ENCODE results near the gene CBFA2T3.
"Not testable (repeated sequence)": the region's sequence is repeated elsewhere in the genome, so short reads cannot be mapped to it uniquely, and the experiment has no call there.

The CBFA2T3 gene

DNA sequence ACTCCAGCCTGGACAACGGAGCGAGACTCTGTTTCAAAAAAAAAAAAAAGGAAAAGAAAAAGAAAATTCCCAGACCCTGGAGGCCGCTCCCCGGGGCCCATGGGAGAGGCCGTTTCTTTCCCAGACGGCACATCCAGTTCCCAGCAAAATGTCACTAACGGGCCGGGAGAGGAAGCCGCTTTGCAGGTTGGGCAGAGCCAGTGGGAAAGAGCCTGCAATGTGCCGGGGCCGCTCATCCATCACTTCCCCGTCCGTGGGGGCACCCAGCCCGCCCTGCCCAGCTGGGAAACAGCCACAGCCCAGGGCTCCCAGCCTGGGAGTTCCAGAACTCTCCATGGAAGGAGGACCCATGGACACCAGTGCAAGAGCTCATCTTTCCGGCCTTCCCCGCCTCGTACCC is 68.7 kb downstream of the CBFA2T3 start:
- DNase-seq (ENCODE audit: low read depth in 2 of 2), result no peak

- no peak for DNase-seq (ENCODE audit: low read depth in 2 of 2)
Observed at GRCh38 chr16:88907768-88908167, 69.2 kb downstream of the CBFA2T3 start.

DNA sequence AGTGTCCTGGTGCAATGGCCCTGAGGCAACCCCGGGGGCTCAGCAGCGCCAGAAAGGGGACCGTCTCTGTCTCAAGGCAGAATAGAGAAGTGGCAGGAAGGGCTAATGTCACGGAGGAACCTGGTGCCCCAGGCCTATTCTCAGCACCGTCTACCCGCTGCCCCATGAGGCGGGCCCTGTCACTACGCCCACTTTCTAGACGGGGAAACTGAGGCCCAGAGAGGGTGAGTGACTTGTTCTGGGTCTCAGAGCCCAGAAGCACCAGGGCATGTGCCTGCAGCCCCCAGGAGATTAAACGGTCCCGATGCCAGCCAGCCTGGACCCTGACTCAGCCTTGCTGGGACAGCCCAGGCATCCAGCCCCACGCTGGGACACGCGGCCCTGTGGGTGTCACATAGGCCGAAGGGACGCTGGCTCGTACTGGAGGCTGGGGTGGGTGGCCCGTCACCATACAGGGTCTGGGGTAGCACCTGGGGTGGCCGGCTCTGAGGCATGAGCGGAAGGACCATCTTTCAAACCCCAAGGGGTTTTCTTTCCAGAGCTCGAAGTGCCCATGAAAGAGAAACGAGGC is 70.4 kb downstream of the CBFA2T3 start:
- no peak for DNase-seq (ENCODE audit: low read depth in 2 of 2)

- DNase-seq (ENCODE audit: low read depth in 2 of 2), result no peak
Observed at GRCh38 chr16:88906020-88906419, 71.0 kb downstream of the CBFA2T3 start.

DNA sequence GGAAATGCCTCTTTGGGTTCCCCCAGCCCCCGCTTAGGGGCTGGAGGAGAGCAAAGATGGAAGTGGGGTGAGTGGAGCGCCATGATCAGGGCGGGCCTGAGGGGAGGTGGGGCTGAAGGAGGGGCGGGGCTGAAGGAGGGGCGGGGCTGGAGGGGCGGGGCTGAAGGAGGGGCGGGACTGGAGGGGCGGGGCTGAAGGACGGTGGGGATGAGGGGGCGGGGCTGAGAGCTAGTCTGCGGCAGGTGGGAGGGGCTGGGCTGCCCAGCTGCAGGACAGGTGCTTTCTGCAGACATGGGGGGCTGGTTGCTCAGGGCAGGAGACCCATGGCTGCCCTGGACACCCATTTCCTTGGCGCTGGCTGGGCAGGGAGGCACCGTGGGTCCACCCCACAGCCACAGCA is 71.4 kb downstream of the CBFA2T3 start:
- DNase-seq (ENCODE audit: low read depth in 2 of 2), result peak in 1 of 2 experiments; percentile 10

- no peak for DNase-seq (ENCODE audit: low read depth in 2 of 2)
Observed at GRCh38 chr16:88904676-88905365, 72.2 kb downstream of the CBFA2T3 start.

GRCh38 chr16:88903267-88903666 is 73.7 kb downstream of the CBFA2T3 start:
- no peak for DNase-seq (ENCODE audit: low read depth in 2 of 2)

- no peak for DNase-seq (ENCODE audit: low read depth in 2 of 2)
Observed at GRCh38 chr16:88902744-88903143, 74.3 kb downstream of the CBFA2T3 start.

DNA sequence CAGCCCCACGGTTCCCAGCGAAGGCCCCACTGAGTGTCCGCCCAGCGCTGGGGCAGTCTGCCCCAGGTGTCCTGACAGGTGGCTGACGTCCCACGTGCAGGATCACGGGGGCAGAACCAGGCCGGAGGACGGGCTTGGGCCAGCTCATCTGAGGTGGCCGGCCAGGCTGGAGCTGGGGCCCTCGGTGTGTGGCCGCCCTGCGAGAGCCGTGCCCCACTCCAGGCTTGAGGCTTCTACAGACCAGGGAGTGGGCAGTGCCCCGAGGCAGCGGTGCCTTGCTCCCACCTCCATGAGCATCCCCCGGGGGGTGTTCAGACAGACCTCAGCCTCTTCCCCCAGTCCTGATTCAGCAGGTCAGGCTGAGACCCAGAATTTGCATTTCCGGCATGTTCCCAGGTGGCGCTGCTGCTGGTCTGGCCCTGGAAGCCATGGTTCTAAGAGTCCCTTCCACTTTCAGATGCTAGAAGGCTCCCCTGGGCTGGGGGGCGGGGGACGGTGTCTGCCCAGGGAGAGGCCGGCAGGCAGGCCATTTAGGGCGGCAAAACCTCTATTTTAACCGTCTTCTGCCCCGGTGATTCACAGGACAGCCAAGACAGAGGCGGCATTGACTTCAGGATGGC is 75.2 kb downstream of the CBFA2T3 start:
- no peak for DNase-seq (ENCODE audit: low read depth in 2 of 2)

GRCh38 chr16:88900662-88901052 is 76.3 kb downstream of the CBFA2T3 start:
- DNase-seq (ENCODE audit: low read depth in 2 of 2), result no peak

DNA sequence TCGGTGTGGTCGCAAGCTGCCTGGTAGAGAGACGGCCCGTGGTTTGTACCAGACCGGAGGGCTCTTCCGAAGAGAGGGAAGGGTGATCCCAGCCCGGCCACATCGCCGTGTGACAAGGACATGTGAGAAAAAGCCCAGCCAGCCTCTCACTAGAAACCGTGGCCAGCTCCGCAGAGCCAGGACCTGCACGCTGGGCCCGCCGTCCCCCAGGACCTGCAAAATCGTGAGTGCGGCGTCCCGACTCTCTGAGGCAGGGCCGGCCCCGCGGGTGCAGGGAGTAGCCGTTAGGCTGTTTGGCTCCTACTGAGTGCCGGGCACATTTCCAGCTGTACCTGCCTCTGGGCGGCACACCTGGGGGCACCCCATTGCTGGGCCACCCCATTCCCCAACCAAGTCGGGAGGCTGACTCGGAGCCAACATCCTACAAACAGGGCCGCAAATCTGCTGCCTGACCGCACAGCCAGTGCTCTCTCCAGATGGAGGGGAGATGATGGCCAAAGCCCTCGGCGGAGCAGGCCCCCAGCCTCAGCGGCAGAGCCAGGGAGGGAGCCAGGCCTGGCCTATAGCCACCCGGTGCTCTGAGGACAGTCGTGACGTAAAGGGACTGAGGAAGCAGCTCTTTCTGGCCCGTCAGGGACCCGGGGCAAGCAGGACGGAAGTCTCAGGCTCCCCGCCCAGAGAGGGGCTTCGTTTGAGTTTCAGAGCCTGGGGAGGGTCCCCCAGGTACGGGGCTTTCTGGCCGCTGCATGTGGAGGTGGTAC is 76.9 kb downstream of the CBFA2T3 start:
- no peak for DNase-seq (ENCODE audit: low read depth in 2 of 2)

DNA sequence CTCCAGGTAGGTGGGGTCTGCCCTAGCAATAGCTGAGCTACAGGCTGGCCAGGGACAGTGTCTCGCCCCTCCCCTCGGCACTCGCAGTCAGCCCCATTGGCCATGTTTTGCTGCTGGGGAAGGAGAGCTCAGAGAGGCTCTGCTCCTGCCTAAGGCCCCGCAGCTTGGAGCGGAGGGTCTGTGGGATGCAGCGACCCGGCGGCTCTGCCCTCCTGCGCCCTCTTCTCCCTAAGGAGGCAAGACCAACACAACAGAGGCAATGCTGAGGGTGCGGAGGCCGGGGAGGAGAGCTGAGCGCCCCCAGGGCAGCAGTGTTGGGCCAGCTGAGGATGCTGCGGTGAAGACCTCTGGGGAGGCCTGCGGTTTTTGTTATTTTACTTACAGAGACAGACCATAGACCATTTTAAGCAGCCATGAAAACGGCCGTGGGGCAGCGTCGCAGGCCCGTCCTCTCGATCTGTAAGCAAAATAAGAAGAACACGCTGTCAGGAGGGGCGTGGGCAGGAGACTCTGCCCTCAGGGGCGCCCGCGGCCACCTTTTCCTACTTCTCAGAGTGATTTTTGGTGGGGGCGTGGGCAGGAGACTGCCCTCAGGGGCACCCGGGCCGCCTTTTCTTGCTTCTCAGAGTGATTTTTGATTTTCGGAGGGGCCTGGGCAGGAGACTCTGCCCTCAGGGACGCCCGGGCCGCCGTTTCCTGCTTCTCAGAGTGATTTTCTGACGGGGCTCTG is 79.1 kb downstream of the CBFA2T3 start:
- no peak for DNase-seq (ENCODE audit: low read depth in 2 of 2)

DNA sequence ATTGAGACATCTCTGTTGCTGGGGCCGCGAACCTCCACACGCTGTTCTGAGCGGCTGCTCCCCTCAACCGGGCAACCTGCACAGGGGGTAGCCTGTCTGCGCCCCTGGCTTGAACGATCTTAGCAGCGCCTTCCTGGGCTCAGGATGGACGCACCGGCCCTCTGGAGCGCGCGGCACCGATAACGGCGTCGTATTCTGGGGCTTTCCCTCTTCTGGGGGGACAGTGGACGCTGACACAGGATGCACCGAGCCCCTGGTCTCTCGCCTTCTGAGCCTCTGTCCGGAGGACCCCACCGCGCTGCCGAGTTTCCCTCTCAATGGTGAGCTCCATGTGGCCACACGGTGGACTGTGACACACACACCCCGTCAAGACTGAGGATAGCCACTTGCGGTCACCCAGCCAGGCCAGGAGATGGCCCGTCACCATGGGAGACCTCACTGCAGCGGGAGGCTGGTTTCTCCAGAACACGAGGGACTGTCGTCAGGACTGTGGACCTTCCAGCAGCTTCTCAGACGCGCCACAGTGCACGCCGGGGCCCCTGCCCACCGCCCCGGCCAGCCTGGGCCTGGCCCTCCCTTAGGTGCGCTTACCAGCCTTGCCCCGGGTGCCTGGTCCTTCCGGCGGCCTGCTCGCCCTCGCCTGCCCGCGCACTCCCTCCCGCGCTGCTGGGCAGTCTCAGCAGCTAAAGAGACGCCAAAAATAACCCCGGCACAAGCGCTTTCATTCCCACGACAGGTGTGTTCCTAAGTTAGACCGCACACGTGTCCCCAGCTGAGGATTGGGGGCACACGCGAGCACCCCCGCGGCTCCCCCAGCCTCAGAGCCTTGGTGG is 80.6 kb downstream of the CBFA2T3 start:
- DNase-seq (ENCODE audit: low read depth in 2 of 2), result no peak

GRCh38 chr16:88895335-88895734 is 81.7 kb downstream of the CBFA2T3 start:
- DNase-seq (ENCODE audit: low read depth in 2 of 2), result no peak

- no peak for DNase-seq (ENCODE audit: low read depth in 2 of 2)
Observed at GRCh38 chr16:88894681-88895300, 82.2 kb downstream of the CBFA2T3 start.

DNA sequence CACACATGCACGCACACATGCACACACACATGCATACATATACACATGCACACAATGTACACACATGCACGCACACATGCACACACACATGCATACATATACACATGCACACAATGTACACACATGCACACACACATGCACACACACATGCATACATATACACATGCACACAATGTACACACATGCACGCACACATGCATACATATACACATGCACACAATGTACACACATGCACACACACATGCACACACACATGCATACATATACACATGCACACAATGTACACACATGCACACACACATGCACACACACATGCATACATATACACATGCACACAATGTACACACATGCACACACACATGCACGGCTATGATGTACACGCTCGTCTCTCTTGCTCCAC is 82.7 kb downstream of the CBFA2T3 start:
- not testable (repeated sequence) for DNase-seq (ENCODE audit: low read depth in 2 of 2)

GRCh38 chr16:88893127-88893968 is 83.7 kb downstream of the CBFA2T3 start:
- no peak for DNase-seq (ENCODE audit: low read depth in 2 of 2)

DNA sequence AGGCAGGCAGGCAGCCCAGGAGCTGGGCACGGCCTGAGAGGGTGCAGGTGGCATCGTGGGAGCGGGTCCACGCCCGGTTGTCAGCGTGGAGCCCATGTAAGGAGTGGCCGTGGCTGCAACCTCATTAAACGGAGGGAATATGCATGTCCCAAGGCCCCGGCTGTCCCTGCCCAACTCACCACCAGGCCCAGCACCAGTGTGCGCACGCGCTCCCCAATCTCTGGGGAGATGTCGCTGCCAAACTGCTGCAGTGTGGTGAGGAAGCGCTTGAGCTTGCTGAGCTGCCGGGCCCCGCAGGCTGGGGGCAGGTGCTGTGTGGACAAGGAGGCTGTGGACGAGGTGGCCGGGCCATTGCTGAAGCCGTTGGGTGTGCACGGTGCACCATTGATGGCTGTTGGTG is 84.9 kb downstream of the CBFA2T3 start:
- DNase-seq (ENCODE audit: low read depth in 2 of 2), result no peak

DNA sequence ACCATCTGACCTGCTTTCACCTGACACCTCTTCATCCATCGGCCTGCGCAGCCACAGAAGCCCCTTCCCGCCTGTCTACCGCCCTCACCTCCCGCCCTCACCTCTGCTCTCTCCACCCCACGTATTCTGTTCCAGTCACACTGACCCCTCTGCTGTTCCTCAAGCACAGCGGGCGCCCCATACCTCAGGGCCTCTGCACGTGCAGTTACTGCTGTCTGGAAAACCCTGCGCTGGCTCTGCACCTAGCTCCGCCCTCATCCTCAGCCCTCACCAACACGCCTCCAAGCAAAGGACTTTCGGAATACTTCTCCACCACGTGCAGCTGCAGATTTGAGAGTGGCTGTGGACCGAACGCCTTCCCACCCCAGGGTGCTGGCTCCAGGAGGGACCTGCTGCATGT is 85.9 kb downstream of the CBFA2T3 start:
- DNase-seq (ENCODE audit: low read depth in 2 of 2), result no peak

Data from stimulated activated CD4-positive, alpha-beta T cell treated with anti-CD3 and anti-CD28 coated beads, Interleukin-12 subunit alpha, Interleukin-12 subunit beta, amount 100 ng/mL, for 24 hours (primary cell).